ENCODE measurements around the gene PDPK1.
"Not testable (repeated sequence)": the region's sequence is repeated elsewhere in the genome, so short reads cannot be mapped to it uniquely, and the experiment has no call there.

Gene PDPK1

GRCh38 chr16:2604016-2604369, 66.2 kb downstream of the PDPK1 start:
- no CpG with 5 or more reads among the region's 12 CpGs for WGBS (ENCODE audit: insufficient coverage, insufficient read length)
- not testable (repeated sequence) for H3K27ac ChIP-seq (ENCODE audit: low read length); H3K9me3 ChIP-seq (ENCODE audit: control insufficient read depth, insufficient read depth, low read length); H3K4me1 ChIP-seq (ENCODE audit: control insufficient read depth, insufficient read depth, low read length); H3K36me3 ChIP-seq (ENCODE audit: control insufficient read depth, insufficient read depth, low read length); DNase-seq (ENCODE audit: low read depth, low spot score); H3K27me3 ChIP-seq (ENCODE audit: control insufficient read depth, insufficient read depth, low read length)
- peak overlapping the region; percentile 68; the same call in 1 of the 2 replicates for H3K4me3 ChIP-seq (ENCODE audit: low read length)

- H3K27me3 ChIP-seq (ENCODE audit: control insufficient read depth, insufficient read depth, low read length); H3K27ac ChIP-seq (ENCODE audit: low read length); H3K36me3 ChIP-seq (ENCODE audit: control insufficient read depth, insufficient read depth, low read length); DNase-seq (ENCODE audit: low read depth, low spot score); H3K9me3 ChIP-seq (ENCODE audit: control insufficient read depth, insufficient read depth, low read length); H3K4me3 ChIP-seq (ENCODE audit: low read length); H3K4me1 ChIP-seq (ENCODE audit: control insufficient read depth, insufficient read depth, low read length): not testable (repeated sequence)
- WGBS (ENCODE audit: insufficient coverage, insufficient read length): no CpG with 5 or more reads among the region's 8 CpGs
These were observed 69.0 kb downstream of the PDPK1 start for GRCh38 chr16:2606820-2607219.

GRCh38 chr16:2609345-2609744, 71.5 kb downstream of the PDPK1 start:
- not testable (repeated sequence) for H3K4me3 ChIP-seq (ENCODE audit: low read length); H3K4me1 ChIP-seq (ENCODE audit: control insufficient read depth, insufficient read depth, low read length); H3K27me3 ChIP-seq (ENCODE audit: control insufficient read depth, insufficient read depth, low read length); H3K9me3 ChIP-seq (ENCODE audit: control insufficient read depth, insufficient read depth, low read length); H3K36me3 ChIP-seq (ENCODE audit: control insufficient read depth, insufficient read depth, low read length); H3K27ac ChIP-seq (ENCODE audit: low read length); DNase-seq (ENCODE audit: low read depth, low spot score)
- WGBS (ENCODE audit: insufficient coverage, insufficient read length): no CpG with 5 or more reads among the region's 11 CpGs

GRCh38 chr16:2609827-2610470, 72.1 kb downstream of the PDPK1 start:
- H3K27me3 ChIP-seq (ENCODE audit: control insufficient read depth, insufficient read depth, low read length): no peaks in the 10 kb centered on the region
- no CpG with 5 or more reads among the region's 12 CpGs for WGBS (ENCODE audit: insufficient coverage, insufficient read length)
- H3K27ac ChIP-seq (ENCODE audit: low read length): no peak overlapping the region
- H3K4me3 ChIP-seq (ENCODE audit: low read length): no peak overlapping the region
- H3K4me1 ChIP-seq (ENCODE audit: control insufficient read depth, insufficient read depth, low read length): no peaks in the 10 kb centered on the region
- no peak for DNase-seq (ENCODE audit: low read depth, low spot score)
- peaks cover 14% of the 10 kb centered on the region for H3K36me3 ChIP-seq (ENCODE audit: control insufficient read depth, insufficient read depth, low read length)
- no peaks in the 10 kb centered on the region for H3K9me3 ChIP-seq (ENCODE audit: control insufficient read depth, insufficient read depth, low read length)

- no peaks in the 10 kb centered on the region for H3K9me3 ChIP-seq (ENCODE audit: control insufficient read depth, insufficient read depth, low read length)
- H3K4me3 ChIP-seq (ENCODE audit: low read length): no peak overlapping the region
- peaks cover 16% of the 10 kb centered on the region for H3K36me3 ChIP-seq (ENCODE audit: control insufficient read depth, insufficient read depth, low read length)
- no peak for DNase-seq (ENCODE audit: low read depth, low spot score)
- WGBS (ENCODE audit: insufficient coverage, insufficient read length): no CpG with 5 or more reads among the region's 29 CpGs
- H3K27me3 ChIP-seq (ENCODE audit: control insufficient read depth, insufficient read depth, low read length): no peaks in the 10 kb centered on the region
- H3K4me1 ChIP-seq (ENCODE audit: control insufficient read depth, insufficient read depth, low read length): no peaks in the 10 kb centered on the region
- no peak overlapping the region for H3K27ac ChIP-seq (ENCODE audit: low read length)
These were observed 73.1 kb downstream of the PDPK1 start for GRCh38 chr16:2610781-2611498.

GRCh38 chr16:2611499-2611862, 73.7 kb downstream of the PDPK1 start:
- whole genome bisulfite sequencing (ENCODE audit: insufficient coverage, insufficient read length): no CpG with 5 or more reads among the region's 12 CpGs
- no peaks in the 10 kb centered on the region for H3K9me3 ChIP-seq (ENCODE audit: control insufficient read depth, insufficient read depth, low read length)
- H3K36me3 ChIP-seq (ENCODE audit: control insufficient read depth, insufficient read depth, low read length): peaks cover 16% of the 10 kb centered on the region
- no peak overlapping the region for H3K4me3 ChIP-seq (ENCODE audit: low read length)
- no peaks in the 10 kb centered on the region for H3K27me3 ChIP-seq (ENCODE audit: control insufficient read depth, insufficient read depth, low read length)
- no peaks in the 10 kb centered on the region for H3K4me1 ChIP-seq (ENCODE audit: control insufficient read depth, insufficient read depth, low read length)
- no peak for DNase-seq (ENCODE audit: low read depth, low spot score)
- no peak overlapping the region for H3K27ac ChIP-seq (ENCODE audit: low read length)

- H3K36me3 ChIP-seq (ENCODE audit: control insufficient read depth, insufficient read depth, low read length): peaks cover 16% of the 10 kb centered on the region
- H3K27me3 ChIP-seq (ENCODE audit: control insufficient read depth, insufficient read depth, low read length); H3K27ac ChIP-seq (ENCODE audit: low read length); DNase-seq (ENCODE audit: low read depth, low spot score); H3K9me3 ChIP-seq (ENCODE audit: control insufficient read depth, insufficient read depth, low read length); H3K4me1 ChIP-seq (ENCODE audit: control insufficient read depth, insufficient read depth, low read length); H3K4me3 ChIP-seq (ENCODE audit: low read length): not testable (repeated sequence)
- WGBS (ENCODE audit: insufficient coverage, insufficient read length): no CpG with 5 or more reads among the region's 17 CpGs
These were observed 74.1 kb downstream of the PDPK1 start for GRCh38 chr16:2611877-2612276.

GRCh38 chr16:2613251-2613650, 75.4 kb downstream of the PDPK1 start:
- H3K4me1 ChIP-seq (ENCODE audit: control insufficient read depth, insufficient read depth, low read length); H3K9me3 ChIP-seq (ENCODE audit: control insufficient read depth, insufficient read depth, low read length); DNase-seq (ENCODE audit: low read depth, low spot score); H3K4me3 ChIP-seq (ENCODE audit: low read length); H3K27me3 ChIP-seq (ENCODE audit: control insufficient read depth, insufficient read depth, low read length); H3K27ac ChIP-seq (ENCODE audit: low read length): not testable (repeated sequence)
- peaks cover 16% of the 10 kb centered on the region for H3K36me3 ChIP-seq (ENCODE audit: control insufficient read depth, insufficient read depth, low read length)
- WGBS (ENCODE audit: insufficient coverage, insufficient read length): no CpG with 5 or more reads among the region's 19 CpGs

- H3K27ac ChIP-seq (ENCODE audit: low read length): no peak overlapping the region
- DNase-seq (ENCODE audit: low read depth, low spot score): no peak
- no CpG with 5 or more reads among the region's 15 CpGs for WGBS (ENCODE audit: insufficient coverage, insufficient read length)
- H3K4me1 ChIP-seq (ENCODE audit: control insufficient read depth, insufficient read depth, low read length): no peaks in the 10 kb centered on the region
- no peaks in the 10 kb centered on the region for H3K9me3 ChIP-seq (ENCODE audit: control insufficient read depth, insufficient read depth, low read length)
- H3K36me3 ChIP-seq (ENCODE audit: control insufficient read depth, insufficient read depth, low read length): peaks cover 16% of the 10 kb centered on the region
- H3K4me3 ChIP-seq (ENCODE audit: low read length): no peak overlapping the region
- H3K27me3 ChIP-seq (ENCODE audit: control insufficient read depth, insufficient read depth, low read length): no peaks in the 10 kb centered on the region
These were observed 77.0 kb downstream of the PDPK1 start for GRCh38 chr16:2614761-2615191.

GRCh38 chr16:2618964-2619363, 81.1 kb downstream of the PDPK1 start:
- no CpG with 5 or more reads among the region's 20 CpGs for WGBS (ENCODE audit: insufficient coverage, insufficient read length)
- H3K27ac ChIP-seq (ENCODE audit: low read length); H3K36me3 ChIP-seq (ENCODE audit: control insufficient read depth, insufficient read depth, low read length); H3K4me3 ChIP-seq (ENCODE audit: low read length); H3K4me1 ChIP-seq (ENCODE audit: control insufficient read depth, insufficient read depth, low read length); DNase-seq (ENCODE audit: low read depth, low spot score); H3K27me3 ChIP-seq (ENCODE audit: control insufficient read depth, insufficient read depth, low read length); H3K9me3 ChIP-seq (ENCODE audit: control insufficient read depth, insufficient read depth, low read length): not testable (repeated sequence)

- H3K4me1 ChIP-seq (ENCODE audit: control insufficient read depth, insufficient read depth, low read length); H3K27me3 ChIP-seq (ENCODE audit: control insufficient read depth, insufficient read depth, low read length); H3K4me3 ChIP-seq (ENCODE audit: low read length); H3K9me3 ChIP-seq (ENCODE audit: control insufficient read depth, insufficient read depth, low read length); DNase-seq (ENCODE audit: low read depth, low spot score); H3K27ac ChIP-seq (ENCODE audit: low read length); H3K36me3 ChIP-seq (ENCODE audit: control insufficient read depth, insufficient read depth, low read length): not testable (repeated sequence)
- no CpG with 5 or more reads among the region's 12 CpGs for WGBS (ENCODE audit: insufficient coverage, insufficient read length)
These were observed 81.8 kb downstream of the PDPK1 start for GRCh38 chr16:2619628-2620027.

All from iPS DF 6.9 (cell line).